Measurements from ENCODE around the gene MS4A5.
"Not testable (repeated sequence)": the region's sequence is repeated elsewhere in the genome, so short reads cannot be mapped to it uniquely, and the experiment has no call there.

MS4A5 gene, protein sequence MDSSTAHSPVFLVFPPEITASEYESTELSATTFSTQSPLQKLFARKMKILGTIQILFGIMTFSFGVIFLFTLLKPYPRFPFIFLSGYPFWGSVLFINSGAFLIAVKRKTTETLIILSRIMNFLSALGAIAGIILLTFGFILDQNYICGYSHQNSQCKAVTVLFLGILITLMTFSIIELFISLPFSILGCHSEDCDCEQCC

DNA sequence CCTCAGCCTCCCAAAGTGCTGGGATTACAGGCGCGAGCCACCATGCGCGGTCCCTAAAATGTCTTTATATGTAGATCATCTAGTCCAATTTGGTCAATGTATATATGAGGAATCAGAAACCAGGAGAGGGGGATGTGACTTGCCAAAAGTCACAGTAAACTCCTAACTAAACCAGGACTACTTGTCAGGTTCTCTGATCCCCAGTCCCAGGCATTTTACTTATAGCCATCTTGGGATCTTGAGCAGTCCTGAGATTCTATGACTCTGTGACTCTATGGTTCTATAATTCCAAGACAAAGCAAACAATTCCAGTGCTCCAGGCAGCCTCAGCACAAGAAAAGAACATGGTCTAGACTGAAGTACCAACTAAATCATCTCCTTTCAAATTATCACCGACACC is at the start of gene MS4A5:
TSS of gene MS4A5 (plus strand) at position 301 of the 400 bp plus-strand sequence. CDS start 103 bp downstream, outside the sequence.
- FAIRE-seq: no peak

DNA sequence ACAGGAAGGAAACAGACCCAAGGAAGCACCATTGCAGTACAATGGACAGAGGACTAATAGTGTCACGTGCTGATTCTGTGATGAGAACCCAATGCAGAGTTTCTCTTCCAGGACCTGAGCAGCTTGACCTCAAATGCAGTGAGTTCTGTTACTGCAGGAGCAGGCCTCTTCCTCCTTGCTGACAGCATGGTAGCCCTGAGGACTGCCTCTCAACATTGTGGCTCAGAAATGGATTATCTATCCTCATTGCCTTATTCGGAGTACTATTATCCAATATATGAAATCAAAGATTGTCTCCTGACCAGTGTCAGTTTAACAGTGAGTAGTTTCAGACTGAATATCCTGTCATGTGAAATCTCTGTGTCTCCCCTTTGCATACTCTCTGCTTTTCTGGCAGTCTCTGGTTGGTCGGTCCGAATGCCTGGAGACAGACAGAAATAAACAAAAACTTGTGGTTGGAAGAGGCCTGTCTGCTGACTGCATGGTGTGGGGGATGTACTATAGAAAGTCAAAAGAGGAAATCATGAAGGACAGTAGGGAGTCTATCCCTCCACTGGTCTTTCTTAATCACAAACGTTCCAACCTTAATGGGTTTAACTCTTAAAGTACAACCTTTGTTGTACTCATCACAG is 40.0 kb upstream of the MS4A5 start:
- no peak for FAIRE-seq

DNA sequence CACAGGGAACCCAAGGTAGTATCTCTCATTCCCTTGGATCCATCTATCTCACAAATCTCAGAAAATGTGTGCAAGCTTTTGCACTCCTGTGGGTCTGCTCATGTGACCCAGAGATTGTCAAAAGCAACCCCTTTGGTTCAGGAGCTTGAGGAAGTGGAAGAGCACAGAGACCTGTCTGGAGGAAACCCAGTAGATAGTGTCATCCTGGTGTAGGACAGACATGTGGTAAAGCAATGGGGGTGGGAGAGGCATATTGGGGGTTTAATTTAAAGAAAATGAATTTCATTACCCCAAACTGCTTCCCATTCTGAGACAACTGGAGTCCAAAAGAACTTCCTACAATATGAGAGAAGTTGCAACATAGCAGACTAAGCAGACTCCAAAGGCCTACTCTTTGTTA is 39.0 kb upstream of the MS4A5 start:
- no peak for FAIRE-seq

DNA sequence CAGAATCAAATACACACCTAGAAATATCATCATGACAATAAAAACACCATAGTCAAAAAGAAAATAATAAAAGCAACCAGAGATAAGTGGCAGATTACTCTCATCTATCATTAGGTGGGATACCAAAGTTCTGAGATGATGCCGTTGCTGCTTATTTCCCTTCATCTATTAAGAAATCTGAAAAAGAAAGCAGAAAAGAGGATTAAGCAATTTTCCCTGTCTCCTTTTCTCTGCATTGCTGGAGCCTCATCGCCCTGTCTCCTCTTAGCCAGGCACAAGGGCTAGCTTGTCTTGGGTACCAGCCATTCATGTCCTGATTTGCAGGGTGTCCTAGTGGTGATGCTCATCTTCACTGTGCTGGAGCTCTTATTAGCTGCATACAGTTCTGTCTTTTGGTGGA is 37.0 kb upstream of the MS4A5 start:
- no peak for FAIRE-seq

DNA sequence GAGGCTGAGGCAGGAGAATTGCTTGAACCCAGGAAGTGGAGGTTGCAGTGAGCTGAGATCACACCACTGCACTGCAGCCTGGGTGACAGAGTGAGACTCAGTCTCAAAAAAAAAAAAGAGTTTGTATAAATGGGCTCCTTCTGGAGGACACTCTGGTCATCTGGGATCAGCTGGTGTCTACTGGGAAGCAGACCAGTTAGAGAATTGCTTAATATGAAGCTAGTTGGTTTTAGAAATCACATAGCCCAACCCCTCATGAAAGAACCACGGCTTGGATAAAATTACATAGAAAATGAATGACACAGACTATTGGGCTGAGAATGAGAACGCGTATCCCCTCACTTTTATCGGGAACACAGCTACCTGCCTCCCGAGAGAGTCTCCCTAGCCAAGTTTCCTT is 36.4 kb upstream of the MS4A5 start:
- no peak for FAIRE-seq

DNA sequence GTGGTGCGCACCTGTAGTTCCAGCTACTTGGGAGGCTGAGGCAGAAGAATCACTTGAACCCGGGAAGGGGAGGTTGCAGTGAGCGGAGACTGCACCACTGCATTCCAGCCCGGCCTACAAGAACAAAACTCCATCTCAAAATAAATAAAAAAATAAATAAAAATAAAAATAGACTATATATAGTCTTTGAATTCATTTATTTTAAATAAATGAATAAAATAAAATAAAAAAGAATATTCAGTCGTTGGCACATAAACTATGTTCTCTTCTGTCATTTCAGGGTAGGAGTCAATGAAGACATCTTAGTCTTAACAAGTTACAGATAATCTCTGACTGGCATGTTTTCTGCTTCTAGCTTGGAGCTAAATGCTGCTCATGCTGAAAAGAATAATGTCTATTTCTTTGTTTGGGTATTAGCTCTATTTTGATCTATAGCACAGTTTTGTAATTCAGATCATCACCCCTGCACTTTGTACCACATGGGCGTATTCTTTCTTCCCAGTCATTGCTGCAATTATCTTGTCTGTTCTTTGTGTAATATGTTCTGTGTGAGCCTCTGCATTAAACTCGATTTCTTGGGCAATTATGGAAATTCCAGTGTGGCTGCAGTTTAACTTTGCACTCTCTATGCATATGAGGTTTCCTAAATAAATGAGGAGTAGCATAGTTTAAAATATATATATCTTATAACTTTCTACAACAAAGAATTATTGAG is 34.5 kb upstream of the MS4A5 start:
- no peak for FAIRE-seq

DNA sequence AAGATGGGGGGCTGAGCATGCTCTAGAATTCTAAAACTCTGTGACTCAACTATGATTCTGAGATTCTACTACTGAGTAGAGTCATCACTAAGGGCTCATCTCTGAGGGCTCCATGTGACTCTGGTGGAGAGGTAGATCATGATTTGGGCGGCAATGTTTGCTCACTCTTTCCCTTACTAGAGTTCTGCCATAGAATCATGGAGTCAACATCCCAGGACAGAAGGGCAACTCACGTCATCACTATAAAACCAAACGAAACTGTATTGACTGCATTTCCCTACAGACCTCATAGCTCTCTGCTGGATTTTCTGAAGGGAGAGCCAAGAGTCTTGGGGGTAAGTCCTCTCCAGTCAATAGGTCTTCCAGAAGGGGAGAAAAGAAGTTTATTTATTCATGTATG is 33.0 kb upstream of the MS4A5 start, which contains the start of gene MS4A14:
TSS of gene MS4A14 (plus strand) at position 78 of the 400 bp plus-strand sequence. CDS start at position 198, 120 bp downstream.
- no peak for FAIRE-seq

DNA sequence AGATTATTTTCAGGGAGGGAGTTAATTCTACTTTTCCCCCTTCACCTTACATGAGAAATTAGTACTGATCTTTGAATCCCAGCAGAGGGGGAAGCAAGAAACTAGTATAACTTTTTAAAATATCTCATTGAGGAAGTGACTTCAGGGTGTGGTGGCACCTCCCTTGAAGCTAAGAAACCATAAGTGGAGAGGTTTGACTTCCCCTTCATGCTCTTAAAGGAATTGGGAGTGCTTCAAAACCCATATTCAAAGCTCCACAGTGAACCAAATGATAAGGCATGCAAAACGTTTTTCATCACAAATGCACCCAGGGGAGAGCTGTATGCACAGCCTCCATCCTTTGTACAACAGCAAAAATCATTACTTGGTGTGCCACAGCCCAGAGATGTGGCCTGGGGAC is 32.6 kb upstream of the MS4A5 start:
- no peak for FAIRE-seq

DNA sequence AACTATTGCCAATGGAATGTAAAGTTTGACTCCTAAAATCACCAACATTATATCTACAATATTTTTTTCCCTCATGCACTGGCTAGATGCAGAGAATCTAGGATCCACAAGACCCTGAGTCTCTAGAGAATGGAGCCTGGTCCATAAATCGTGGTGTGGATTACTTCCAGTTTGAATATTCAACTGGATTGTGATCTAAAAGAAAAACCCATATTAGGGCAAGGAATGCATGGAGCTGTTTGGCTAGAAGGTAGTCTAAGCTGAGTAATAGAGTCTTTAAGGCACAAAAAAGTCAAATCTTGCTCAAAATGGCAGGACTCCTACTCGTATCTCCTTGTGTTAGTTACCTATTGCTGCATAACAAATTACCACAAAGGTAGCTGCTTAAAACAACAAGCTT is 9.4 kb upstream of the MS4A5 start:
- no peak for FAIRE-seq

DNA sequence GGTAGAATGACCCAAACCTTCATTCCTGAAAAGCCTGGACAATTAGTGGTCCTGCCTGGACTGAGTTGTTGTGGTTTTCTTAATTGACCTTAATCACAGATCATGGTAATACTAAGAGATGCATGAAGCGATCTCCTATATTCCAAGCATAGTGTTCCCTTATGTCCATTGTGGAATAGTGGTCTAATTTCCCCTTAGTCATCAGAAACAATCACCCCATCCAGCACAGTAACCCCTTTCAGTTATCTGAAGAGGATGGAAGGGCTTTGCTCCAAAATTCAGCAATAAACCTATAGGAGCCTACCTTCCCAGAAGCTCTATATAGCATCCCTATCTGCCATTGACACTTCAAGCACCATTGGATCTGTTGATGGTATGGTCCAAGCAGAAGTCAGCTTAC is 6.8 kb upstream of the MS4A5 start:
- FAIRE-seq: no peak

DNA sequence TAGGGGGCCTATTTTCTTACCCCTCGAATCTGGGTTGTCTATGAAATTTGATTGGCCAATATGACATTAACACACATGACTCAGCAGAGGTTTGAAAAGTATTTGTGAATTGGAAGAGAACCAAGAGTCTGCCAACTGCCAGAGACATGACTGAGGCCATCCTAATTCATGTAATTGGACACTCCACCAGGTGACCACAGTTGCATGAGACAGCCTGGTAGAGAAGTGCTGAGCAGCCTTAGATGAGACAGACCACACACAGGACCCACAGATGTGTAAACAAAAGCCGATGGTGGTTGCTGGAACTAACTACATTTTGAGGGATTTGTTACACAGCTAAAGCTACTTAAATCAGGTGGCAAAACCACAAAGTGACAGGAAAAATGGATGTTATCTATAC is 855 bp upstream of the MS4A5 start:
- FAIRE-seq: no peak

DNA sequence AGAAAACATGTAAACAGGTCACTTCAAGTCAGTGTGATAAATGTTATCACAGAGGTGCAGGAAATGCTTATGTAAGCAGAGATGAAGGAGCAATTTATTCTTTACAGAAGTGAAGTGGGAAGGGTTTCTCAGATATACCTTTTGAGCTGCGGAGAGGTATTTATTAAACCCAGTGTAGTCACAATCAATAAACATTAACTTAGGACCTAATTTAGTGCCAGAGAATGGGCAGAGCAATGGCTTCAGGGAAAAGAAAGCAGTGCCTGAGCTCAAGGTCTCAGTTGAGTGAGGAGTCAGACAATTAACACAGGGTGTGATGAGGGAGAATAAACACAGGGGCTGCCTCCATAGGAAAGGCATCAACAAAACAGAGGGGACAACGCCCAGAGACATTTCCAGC is 1.9 kb downstream of the MS4A5 start:
- FAIRE-seq: no peak

DNA sequence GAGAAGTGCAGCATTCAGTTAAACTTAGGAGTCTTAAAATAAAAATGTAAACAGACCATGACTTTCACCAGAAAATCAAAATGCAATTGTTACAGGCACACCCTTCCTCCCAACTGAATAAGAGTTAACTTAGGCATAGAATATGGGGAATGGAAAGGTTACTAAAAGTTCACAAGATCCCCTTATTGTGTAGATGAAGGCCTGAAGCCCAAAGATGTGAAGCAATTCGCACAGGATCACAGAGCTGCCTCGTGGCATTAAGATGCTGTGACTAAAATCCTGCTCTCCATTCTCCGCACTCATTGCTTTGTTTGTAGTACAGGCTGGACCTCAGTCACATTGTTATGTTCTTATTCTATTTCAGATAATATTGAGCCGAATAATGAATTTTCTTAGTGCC is 4.0 kb downstream of the MS4A5 start:
- FAIRE-seq: no peak

DNA sequence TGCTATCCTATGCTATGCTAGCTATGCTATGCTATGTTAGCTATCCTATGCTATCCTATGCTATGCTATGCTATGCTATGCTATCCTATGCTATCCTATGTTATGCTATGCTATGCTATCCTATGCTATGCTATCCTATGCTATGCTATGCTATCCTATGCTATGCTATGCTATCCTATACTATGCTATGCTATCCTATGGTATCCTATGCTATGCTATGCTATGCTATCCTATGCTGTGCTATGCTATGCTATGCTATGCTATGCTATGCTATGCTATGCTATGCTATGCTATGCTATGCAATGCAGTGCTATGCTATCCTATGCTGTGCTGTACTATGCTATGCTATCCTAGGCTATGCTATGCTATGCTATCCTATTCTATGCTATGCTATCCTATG is 17.7 kb downstream of the MS4A5 start:
- FAIRE-seq: no peak

DNA sequence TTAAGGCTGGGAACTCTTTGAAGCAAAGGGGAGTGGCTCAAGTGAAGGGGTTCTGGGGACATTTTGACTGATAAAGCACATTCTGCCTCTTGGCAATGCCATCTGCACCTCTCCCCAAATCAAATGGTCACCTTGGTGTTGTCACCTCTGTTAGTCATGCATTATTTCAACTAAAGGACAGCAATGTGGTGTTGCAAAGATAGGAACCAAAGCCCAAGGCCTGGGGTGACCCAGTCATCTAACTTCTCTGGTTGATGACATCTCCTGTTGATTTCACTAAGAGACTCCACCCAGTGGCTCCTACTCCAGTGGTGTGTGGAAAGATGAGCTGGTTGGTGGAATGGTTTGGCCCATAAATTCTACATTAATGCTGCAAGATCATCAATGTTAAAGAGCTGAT is 18.5 kb downstream of the MS4A5 start:
- FAIRE-seq: no peak

DNA sequence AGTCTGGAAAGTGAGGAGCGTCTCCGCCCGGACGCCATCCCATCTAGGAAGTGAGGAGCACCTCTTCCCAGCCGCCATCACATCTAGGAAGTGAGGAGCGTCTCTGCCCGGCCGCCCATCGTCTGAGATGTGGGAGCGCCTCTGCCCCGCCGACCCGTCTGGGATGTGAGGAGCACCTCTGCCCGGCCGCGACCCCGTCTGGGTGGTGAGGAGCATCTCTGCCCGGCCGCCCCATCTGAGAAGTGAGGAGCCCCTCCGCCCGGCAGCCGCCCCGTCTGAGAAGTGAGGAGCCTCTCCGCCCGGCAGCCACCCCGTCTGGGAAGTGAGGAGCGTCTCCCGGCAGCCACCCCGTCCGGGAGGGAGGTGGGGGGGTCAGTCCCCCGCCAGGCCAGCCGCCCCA is 21.8 kb downstream of the MS4A5 start:
- not testable (repeated sequence) for FAIRE-seq

DNA sequence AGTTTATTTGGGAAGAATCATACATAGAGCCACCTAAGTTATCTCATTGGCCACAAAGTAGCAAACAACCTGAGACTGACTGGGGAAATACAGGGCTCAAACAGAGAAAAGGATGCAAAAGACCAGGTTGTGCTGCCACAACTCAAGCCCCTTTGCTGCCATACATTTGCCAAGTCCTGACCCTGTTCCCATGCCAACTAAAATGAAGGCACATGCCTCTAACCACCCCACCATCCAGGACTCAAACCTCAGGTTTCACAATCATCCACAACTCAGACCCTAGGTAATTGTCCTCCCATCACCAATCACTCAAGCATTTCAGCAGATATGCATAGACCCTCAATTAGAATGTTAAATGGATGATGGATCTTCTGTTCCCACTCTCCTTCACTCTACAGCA is 24.8 kb downstream of the MS4A5 start:
- FAIRE-seq: no peak

DNA sequence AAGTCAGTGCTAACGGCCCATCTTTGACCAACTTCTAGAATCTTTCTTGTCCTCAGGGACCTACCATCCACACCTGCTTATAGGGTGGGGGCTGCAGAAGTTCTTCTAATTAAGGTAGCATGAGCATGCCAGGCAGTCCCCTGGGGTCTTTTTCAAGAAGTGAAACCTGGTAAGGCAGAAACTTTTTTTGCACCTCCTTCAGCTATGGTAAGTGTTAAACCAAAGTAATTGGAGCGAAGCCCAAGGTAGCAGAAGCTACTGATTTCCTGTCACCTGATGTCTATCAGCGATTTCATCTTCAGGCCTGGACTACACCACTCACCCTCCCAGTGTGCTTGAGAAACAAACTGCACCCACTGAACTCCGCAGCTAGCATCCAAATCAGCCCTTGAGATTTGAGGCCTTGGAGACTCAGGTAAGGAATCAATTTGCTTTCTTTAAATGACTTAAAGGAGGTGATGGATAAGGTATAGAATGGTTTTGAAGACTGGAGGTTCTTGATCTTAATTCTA is 26.2 kb downstream of the MS4A5 start, which contains the start of gene MS4A1:
TSS of gene MS4A1 (plus strand) at position 317 of the 512 bp plus-strand sequence. CDS start 6,528 bp downstream, outside the sequence.
- no peak for FAIRE-seq

DNA sequence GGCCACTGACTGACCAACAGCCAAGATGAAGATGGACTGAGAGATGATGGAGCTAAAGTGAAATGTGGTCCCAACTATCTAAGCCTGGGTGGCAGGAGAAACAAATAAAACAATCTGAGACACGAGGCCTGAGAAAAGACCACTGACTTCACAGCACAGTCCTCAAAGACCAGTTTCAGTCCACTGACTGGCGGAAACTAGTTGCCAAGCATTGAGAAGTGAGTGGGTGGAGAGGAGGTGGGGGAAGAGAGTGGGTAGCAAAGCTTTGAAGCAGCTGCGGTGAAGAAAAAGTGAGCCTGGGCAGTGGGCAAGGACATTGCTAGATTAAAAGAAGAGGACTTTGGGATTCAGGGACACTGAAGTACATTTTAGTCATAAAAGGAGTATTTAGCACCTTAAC is 28.2 kb downstream of the MS4A5 start:
- FAIRE-seq: no peak

DNA sequence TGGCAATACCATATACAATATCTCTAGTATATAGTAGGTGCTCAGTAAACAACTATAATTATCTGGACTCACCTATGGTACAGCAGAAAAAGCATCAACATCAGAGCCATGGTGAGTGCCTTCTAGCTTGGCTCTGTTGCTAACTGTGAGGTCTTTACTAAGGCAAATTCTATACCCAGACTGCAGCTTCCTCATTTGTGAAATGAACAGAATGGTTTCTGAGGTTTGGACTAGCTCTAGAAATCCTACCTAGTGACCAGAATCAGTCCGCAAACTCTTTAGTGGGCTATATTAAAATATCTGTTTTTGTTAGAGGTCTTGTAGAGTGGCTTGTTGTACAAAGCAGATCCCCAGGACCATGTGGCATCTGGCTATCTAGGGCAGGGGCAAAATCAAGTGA is 30.0 kb downstream of the MS4A5 start:
- no peak for FAIRE-seq

DNA sequence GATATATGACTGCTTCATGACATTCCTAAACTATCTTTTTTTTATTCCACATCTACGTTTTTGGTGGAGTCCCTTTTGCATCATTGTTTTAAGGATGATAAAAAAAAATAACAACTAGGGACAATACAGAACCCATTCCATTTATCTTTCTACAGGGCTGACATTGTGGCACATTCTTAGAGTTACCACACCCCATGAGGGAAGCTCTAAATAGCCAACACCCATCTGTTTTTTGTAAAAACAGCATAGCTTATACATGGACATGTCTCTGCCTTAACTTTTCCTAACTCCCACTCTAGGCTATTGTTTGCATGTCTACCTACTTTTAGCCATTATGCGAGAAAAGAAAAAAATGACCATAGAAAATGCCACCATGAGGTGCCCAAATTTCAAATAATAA is 39.5 kb downstream of the MS4A5 start:
- no peak for FAIRE-seq

DNA sequence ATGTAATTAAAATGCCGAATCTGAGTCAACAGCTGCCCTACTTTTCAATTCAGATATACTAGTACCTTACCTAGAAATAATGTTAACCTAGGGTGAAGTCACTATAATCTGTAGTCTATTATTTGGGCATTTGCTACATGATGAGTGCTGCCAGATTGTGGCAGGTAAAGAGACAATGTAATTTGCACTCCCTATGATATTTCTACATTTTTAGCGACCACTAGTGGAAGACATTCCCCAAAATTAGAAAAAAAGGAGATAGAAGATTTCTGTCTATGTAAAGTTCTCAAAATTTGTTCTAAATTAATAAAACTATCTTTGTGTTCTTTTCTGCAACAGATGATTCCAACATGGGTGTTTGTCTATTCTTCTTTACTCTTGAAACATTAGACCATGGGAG is 40.4 kb downstream of the MS4A5 start:
- FAIRE-seq: no peak

DNA sequence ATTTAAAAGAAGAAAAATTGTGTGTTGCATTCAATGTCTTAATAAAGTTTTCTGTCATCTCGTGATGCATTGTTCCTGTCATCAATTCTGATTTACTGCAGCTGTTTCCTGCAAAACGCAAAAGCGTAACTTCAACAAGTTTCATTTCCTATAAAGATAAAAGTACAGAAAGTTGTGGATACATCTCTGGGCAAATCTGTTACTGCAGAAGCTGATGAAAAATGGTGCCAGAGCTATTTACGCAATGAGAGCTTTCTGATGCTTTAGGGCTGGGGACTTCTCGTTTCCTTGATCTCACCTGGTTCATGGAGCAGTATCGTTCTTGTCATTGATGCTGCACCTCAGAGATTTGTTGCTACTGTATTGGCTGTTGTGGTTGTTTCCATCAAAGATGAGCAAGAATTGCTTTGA is 47.7 kb downstream of the MS4A5 start:
- no peak for FAIRE-seq

DNA sequence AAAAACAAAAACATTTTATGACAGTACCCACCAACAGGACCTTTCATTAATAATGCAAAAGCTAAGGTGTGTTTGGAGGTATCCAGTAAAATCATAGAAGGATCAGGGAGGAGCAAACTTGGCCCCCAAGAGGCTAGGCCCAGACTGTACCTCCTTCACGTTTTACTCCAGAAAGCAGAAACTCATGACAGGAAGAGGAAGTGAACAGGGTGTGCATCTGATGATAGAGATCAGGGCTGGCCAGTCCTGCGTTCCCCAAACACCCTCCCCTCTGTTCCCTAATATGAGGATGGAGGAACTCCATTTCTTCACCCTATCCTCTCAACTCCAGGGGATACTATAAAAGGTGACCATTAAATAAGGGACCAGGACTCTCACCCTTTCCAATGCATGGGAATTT is 53.0 kb downstream of the MS4A5 start:
- no peak for FAIRE-seq

Data from TTC549 (cell line).